Karpas-422 (cell line): ENCODE measurements around the gene GAS2L2. TPM values are rescaled to one million over a fixed set of nuclear protein-coding genes. Genes with fewer than 3 reads are reported as not detected.

Source experiments
- DNase-seq: peaks from one replicate; pipeline ENCODE4 v3.0.0-alpha.2; 2015
- H2AFZ ChIP-seq: fragments of 200-600 bp; sonication (generic); 2 replicates; pipeline ENCODE4 v1.6.1; 2014; ENCODE audit warnings: antibody characterized with exemption, low read length, mixed read lengths
- H3K27ac ChIP-seq: fragments of 200-600 bp; sonication (generic); 2 replicates; pipeline ENCODE4 v1.5.1; 2014; ENCODE audit warnings: mild to moderate bottlenecking, low read length, moderate library complexity
- H3K27me3 ChIP-seq: fragments of 200-600 bp; sonication (generic); 2 replicates; pipeline ENCODE4 v1.6.1; 2014; ENCODE audit warnings: low read length, mixed read lengths
- H3K36me3 ChIP-seq: fragments of 200-600 bp; sonication (generic); 2 replicates; pipeline ENCODE4 v1.6.1; 2014; ENCODE audit warnings: low read length, mixed read lengths; ENCODE audit not compliant: insufficient read depth
- H3K4me1 ChIP-seq: fragments of 200-600 bp; sonication (generic); 2 replicates; pipeline ENCODE4 v1.6.1; 2014; ENCODE audit warnings: mild to moderate bottlenecking, low read length, mixed read lengths
- H3K4me2 ChIP-seq: fragments of 200-600 bp; sonication (generic); 2 replicates; pipeline ENCODE4 v1.6.1; 2014; ENCODE audit warnings: low read length, low read depth, mild to moderate bottlenecking; ENCODE audit not compliant: poor library complexity, severe bottlenecking
- H3K4me3 ChIP-seq: fragments of 200-600 bp; sonication (generic); 2 replicates; pipeline ENCODE4 v1.5.1; 2014; ENCODE audit warnings: mild to moderate bottlenecking, antibody characterized with exemption, low read length, mixed read lengths
- H3K79me2 ChIP-seq: fragments of 200-600 bp; sonication (generic); 2 replicates; pipeline ENCODE4 v1.6.1; 2014; ENCODE audit warnings: mild to moderate bottlenecking, low read length, mixed read lengths
- H3K9ac ChIP-seq: fragments of 200-600 bp; sonication (generic); 2 replicates; pipeline ENCODE4 v1.6.0; 2014; ENCODE audit warnings: low read length
- H3K9me2 ChIP-seq: fragments of 200-600 bp; sonication (generic), shearing (Covaris generic); replicated peaks from 2 replicates; pipeline ENCODE4 v1.6.0; 2014; ENCODE audit warnings: mild to moderate bottlenecking, low read length, moderate library complexity; ENCODE audit not compliant: insufficient read depth
- H3K9me3 ChIP-seq: fragments of 300-700, 200-600 bp; sonication (generic); 2 replicates; pipeline ENCODE4 v1.6.1; 2014; ENCODE audit warnings: low read length, mixed read lengths
- H4K20me1 ChIP-seq: fragments of 200-600 bp; sonication (generic); 2 replicates; pipeline ENCODE4 v1.6.1; 2014; ENCODE audit warnings: mild to moderate bottlenecking, antibody characterized with exemption, low read length, low read depth; ENCODE audit not compliant: insufficient read depth
- total RNA-seq: library from RNA; depleted of rRNA; stranded (reverse); fragments of >200 nt; shearing (Covaris generic); gene quantifications from 2 replicates; pipeline ENCODE4 v1.2.3, GENCODE V29; 2014; ENCODE audit warnings: low replicate concordance; rRNA removed

The GAS2L2 gene
- total RNA-seq, 1 experiment from 2014 or later = 0.07 TPM

DNA sequence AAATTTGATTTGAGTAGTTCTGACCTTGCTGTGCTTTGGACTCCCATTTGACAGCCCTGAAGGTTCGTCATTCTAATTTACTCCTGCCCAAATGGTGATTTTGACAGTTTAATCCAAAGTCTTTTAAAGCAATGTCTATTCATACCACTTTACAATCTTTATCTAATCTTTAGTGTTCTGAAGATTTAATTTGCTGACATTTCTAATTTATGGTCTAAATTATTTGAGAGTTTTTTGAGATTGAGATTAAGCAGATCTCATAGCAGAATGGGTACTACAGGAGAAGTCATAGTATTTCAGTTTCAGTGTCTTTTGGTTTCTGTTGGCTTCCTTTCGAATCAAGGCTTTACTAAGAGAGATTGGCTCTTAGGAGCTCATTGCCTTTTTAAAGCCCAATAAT is 54.2 kb downstream of the GAS2L2 start:
- Histone ChIP-seq H3K27ac (no peak overlapping the region), H2AFZ (no peak overlapping the region), H3K4me2 (no peak overlapping the region), H3K9me2 (no peaks in the 10 kb centered on the region), H3K4me3 (no peak overlapping the region), H4K20me1 (no peaks in the 10 kb centered on the region), H3K9ac (no peak overlapping the region), H3K36me3 (0 out of 2 replicates have a peak, but pooled peaks cover 8% of the 10 kb centered on the region), H3K4me1 (no peaks in the 10 kb centered on the region), H3K79me2 (peaks cover 4% of the 10 kb centered on the region; the same call in 1 of the 2 replicates), H3K27me3 (no peaks in the 10 kb centered on the region), H3K9me3 (no peaks in the 10 kb centered on the region)
- no peak for DNase-seq

DNA sequence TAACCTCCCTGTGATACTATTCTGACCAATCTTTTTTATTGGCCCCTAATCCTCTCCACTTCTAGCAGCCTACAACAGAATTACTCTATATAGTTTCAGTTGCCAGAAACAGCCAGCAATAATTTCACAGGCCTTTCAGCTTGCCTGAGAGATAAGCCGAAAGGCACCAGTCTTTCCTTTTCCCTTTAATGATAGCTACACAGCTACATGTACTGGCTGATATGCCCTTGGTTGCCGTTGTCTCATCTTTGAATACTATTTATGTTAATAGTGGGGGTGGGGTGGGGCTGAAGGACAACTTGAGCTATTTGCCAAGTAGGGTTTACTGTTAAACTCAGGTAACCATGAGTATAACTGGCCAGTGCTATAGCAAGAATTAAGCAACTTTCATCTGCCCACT is 57.4 kb downstream of the GAS2L2 start:
- no peaks in the 10 kb centered on the region for H4K20me1 ChIP-seq
- no peaks in the 10 kb centered on the region for H3K9me3 ChIP-seq
- H3K27me3 ChIP-seq = no peaks in the 10 kb centered on the region
- no peaks in the 10 kb centered on the region for H3K4me1 ChIP-seq
- H3K4me3 ChIP-seq = no peak overlapping the region
- H3K4me2 ChIP-seq = no peak overlapping the region
- peaks cover 3% of the 10 kb centered on the region; the same call in 1 of the 2 replicates for H3K79me2 ChIP-seq
- 0 out of 2 replicates have a peak, but pooled peaks cover under 1% of the 10 kb centered on the region for H3K36me3 ChIP-seq
- no peak overlapping the region for H2AFZ ChIP-seq
- no peak for DNase-seq
- no peak overlapping the region for H3K9ac ChIP-seq
- no peaks in the 10 kb centered on the region for H3K9me2 ChIP-seq
- no peak overlapping the region for H3K27ac ChIP-seq

DNA sequence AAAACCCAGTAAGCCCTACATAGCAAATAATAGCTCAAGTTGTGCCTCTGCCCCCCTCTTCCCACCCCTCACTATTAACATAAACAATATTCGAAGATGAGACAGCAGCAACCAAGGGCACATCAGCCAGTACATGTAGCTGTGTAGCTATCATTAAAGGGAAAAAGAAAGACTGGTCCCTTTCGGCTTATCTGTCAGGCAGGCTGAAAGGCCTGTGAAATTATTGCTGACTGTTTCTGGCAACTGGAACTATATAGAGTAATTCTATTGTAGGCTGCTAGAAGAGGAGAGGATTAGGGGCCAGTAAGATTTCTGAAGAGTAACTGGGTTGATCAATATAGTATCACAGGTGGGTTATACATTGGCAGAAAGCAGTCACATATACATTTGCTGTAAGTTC is 58.1 kb downstream of the GAS2L2 start:
- H3K36me3 ChIP-seq = peaks cover 6% of the 10 kb centered on the region

More for the DNA sequence above, 58.1 kb downstream of the GAS2L2 start:
- Histone ChIP-seq H3K9ac (no peak overlapping the region), H3K27ac (no peak overlapping the region), H2AFZ (no peak overlapping the region), H3K79me2 (peaks cover 3% of the 10 kb centered on the region; the same call in 1 of the 2 replicates), H3K4me1 (no peaks in the 10 kb centered on the region), H3K27me3 (no peaks in the 10 kb centered on the region), H3K4me3 (no peak overlapping the region), H3K9me3 (peaks cover 2% of the 10 kb centered on the region; the same call in 1 of the 2 replicates), H3K9me2 (no peaks in the 10 kb centered on the region), H3K4me2 (no peak overlapping the region), H4K20me1 (no peaks in the 10 kb centered on the region)
- no peak for DNase-seq

Other genes starting within 250 kb of the GAS2L2 start
- not detected in 2 replicates for gene SLFN12L, start 215.6 kb downstream of the GAS2L2 start, total RNA-seq
- 0.11 TPM in 1 of 2 replicates, not detected in the other for gene SLFN14, start 192.4 kb downstream of the GAS2L2 start, total RNA-seq
- gene PEX12, start 174.7 kb downstream of the GAS2L2 start, total RNA-seq = 5.0 and 5.4 TPM in 2 replicates
- gene AP2B1, start 165.9 kb downstream of the GAS2L2 start, total RNA-seq = 53.4 and 82.7 TPM in 2 replicates
- gene RASL10B, start 21.6 kb downstream of the GAS2L2 start, total RNA-seq = not detected in 2 replicates
- not detected in 2 replicates for gene C17orf50, start 7.6 kb upstream of the GAS2L2 start, total RNA-seq
- gene MMP28, start 42.4 kb upstream of the GAS2L2 start, total RNA-seq = not detected in 2 replicates
- 67.2 and 90.7 TPM in 2 replicates for gene TAF15, start 56.2 kb upstream of the GAS2L2 start, total RNA-seq
- gene HEATR9, start 115.7 kb upstream of the GAS2L2 start, total RNA-seq = not detected in 2 replicates
- gene CCL5, start 127.1 kb upstream of the GAS2L2 start, total RNA-seq = not detected in 2 replicates
- 9.7 and 11.0 TPM in 2 replicates for gene RDM1, start 177.5 kb upstream of the GAS2L2 start, total RNA-seq
- gene LYZL6, start 190.5 kb upstream of the GAS2L2 start, total RNA-seq = not detected in 2 replicates
- gene CCL16, start 228.3 kb upstream of the GAS2L2 start, total RNA-seq = not detected in 2 replicates
- gene CCL14, start 233.5 kb upstream of the GAS2L2 start, total RNA-seq = not detected in 2 replicates
- not detected in 2 replicates for gene CCL15, start 248.3 kb upstream of the GAS2L2 start, total RNA-seq